Colonic mucosa (tissue), 4 donors: ENCODE data around the gene MUC5AC. TPM values are rescaled to one million over a fixed set of nuclear protein-coding genes. Genes with fewer than 3 reads are reported as not detected.

Source experiments
- DNase-seq: peaks from one replicate; pipeline ENCODE4 v3.0.0-alpha.2; 2020
- H3K27ac ChIP-seq: fragments of 200-600 bp; one replicate; pipeline ENCODE4 v1.8.0; 2021
- H3K27me3 ChIP-seq: fragments of 200-600 bp; one replicate; pipeline ENCODE4 v1.8.0; 2021
- H3K36me3 ChIP-seq: fragments of 200-600 bp; one replicate; pipeline ENCODE4 v1.8.0; 2021
- H3K4me1 ChIP-seq: fragments of 200-600 bp; one replicate; pipeline ENCODE4 v1.8.0; 2021; ENCODE audit warnings: mild to moderate bottlenecking
- H3K4me3 ChIP-seq: fragments of 200-600 bp; one replicate; pipeline ENCODE4 v1.8.0; 2021
- H3K9ac ChIP-seq, 2 donors: one replicate each; pipeline ENCODE4 v1.7.0; 2013; ENCODE audit warnings: control low read depth in 2 of 2, low read depth in 2 of 2, low read length in 2 of 2
- H3K9me3 ChIP-seq: fragments of 200-600 bp; one replicate; pipeline ENCODE4 v1.8.0; 2021
- intact Hi-C: fragments of 100-400 bp; cut with DNase I; formaldehyde crosslinking; loops from one replicate; pipeline ENCODE4 v1.14.1; 2022
- total RNA-seq, 2 donors: library from RNA; stranded (reverse); fragmentation: NEBNext Ultra II Directional in 1 of 2; extraction: Animal tissue kit (Norgen Biotek cat#: 25700) in 1 of 2; gene quantifications; one replicate each; pipeline ENCODE4 v1.2.1, GENCODE V29; 2021
- TF ChIP-seq, protein P1 (sequence below): fragments of 200-600 bp; IDR thresholded peaks from one replicate; pipeline ENCODE4 v1.8.0; 2022; ENCODE audit warnings: antibody characterized with exemption, mild to moderate bottlenecking
- donor health status: healthy.
- donor health status: DM: no; HTN: no; CAD: no.
- donor health status: DM: no; HTN: no; CAD: no.

The MUC5AC gene
- total RNA-seq, 2 donors from 2014 or later: 0.03 to 0.20 TPM

DNA sequence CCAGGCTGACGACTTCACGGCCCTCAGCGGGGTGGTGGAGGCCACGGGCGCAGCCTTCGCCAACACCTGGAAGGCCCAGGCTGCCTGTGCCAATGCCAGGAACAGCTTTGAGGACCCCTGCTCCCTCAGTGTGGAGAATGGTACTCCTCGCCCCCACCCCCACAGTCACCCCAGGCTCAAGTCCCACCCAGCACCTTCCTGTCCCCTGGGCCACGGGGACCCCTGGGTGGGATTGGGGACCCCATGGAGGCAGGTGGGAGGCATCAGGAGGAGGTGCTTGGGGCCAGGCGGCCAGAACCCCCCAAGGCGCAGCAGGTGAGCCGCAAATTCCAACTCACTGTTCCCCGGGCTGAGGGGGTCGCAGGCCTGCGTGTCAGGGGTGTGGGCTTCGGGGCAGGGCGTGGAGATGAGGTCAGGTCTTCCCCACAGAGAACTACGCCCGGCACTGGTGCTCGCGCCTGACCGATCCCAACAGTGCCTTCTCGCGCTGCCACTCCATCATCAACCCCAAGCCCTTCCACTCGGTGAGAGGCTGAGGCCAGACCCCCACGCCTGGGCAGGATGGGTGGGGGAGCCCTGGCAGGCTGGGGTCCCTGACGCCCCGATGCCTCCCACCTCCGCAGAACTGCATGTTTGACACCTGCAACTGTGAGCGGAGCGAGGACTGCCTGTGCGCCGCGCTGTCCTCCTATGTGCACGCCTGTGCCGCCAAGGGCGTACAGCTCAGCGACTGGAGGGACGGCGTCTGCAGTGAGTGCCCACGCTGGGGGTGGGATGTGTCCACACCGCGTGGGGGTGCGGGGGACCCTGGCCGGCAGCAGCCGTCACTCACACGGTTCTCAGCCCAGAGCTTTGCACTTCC lies 74.5 kb downstream of the MUC5AC start:
- Histone ChIP-seq H3K4me3 (no peak overlapping the region), H3K4me1 (peaks cover 15% of the 10 kb centered on the region), H3K27ac (no peak overlapping the region), H3K27me3 (no peaks in the 10 kb centered on the region), H3K9me3 (no peaks in the 10 kb centered on the region), H3K9ac (no peak overlapping the region), H3K36me3 (no peaks in the 10 kb centered on the region)
- TF ChIP-seq, protein P1, sequence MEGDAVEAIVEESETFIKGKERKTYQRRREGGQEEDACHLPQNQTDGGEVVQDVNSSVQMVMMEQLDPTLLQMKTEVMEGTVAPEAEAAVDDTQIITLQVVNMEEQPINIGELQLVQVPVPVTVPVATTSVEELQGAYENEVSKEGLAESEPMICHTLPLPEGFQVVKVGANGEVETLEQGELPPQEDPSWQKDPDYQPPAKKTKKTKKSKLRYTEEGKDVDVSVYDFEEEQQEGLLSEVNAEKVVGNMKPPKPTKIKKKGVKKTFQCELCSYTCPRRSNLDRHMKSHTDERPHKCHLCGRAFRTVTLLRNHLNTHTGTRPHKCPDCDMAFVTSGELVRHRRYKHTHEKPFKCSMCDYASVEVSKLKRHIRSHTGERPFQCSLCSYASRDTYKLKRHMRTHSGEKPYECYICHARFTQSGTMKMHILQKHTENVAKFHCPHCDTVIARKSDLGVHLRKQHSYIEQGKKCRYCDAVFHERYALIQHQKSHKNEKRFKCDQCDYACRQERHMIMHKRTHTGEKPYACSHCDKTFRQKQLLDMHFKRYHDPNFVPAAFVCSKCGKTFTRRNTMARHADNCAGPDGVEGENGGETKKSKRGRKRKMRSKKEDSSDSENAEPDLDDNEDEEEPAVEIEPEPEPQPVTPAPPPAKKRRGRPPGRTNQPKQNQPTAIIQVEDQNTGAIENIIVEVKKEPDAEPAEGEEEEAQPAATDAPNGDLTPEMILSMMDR: no peak
- intact Hi-C loops: no loop called here
- DNase-seq: peak; percentile 27

DNA sequence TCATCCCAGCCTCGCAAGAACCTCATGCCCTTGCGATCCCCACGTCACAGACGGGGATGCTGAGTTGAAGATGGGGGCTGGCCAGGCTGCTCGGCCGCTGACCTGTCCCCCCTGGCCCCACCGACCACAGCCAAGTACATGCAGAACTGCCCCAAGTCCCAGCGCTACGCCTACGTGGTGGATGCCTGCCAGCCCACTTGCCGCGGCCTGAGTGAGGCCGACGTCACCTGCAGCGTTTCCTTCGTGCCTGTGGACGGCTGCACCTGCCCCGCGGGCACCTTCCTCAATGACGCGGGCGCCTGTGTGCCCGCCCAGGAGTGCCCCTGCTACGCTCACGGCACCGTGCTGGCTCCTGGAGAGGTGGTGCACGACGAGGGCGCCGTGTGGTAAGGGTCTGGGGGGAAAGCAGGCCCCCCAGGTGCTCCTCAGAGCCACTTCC lies 75.1 kb downstream of the MUC5AC start:
- Histone ChIP-seq H3K4me1 (peaks cover 15% of the 10 kb centered on the region), H3K27me3 (no peaks in the 10 kb centered on the region), H3K36me3 (no peaks in the 10 kb centered on the region), H3K9ac (peak overlapping the region; percentile 49 to 56), H3K9me3 (no peaks in the 10 kb centered on the region), H3K4me3 (no peak overlapping the region), H3K27ac (peak overlapping the region; percentile 50)
- peak; percentile 59 for DNase-seq
- intact Hi-C loops: loop anchor here (1.0 kb wide), 1 partner anchor 30 kb away; no protein-coding TSS in a partner anchor
- TF ChIP-seq, protein P1: no peak

DNA sequence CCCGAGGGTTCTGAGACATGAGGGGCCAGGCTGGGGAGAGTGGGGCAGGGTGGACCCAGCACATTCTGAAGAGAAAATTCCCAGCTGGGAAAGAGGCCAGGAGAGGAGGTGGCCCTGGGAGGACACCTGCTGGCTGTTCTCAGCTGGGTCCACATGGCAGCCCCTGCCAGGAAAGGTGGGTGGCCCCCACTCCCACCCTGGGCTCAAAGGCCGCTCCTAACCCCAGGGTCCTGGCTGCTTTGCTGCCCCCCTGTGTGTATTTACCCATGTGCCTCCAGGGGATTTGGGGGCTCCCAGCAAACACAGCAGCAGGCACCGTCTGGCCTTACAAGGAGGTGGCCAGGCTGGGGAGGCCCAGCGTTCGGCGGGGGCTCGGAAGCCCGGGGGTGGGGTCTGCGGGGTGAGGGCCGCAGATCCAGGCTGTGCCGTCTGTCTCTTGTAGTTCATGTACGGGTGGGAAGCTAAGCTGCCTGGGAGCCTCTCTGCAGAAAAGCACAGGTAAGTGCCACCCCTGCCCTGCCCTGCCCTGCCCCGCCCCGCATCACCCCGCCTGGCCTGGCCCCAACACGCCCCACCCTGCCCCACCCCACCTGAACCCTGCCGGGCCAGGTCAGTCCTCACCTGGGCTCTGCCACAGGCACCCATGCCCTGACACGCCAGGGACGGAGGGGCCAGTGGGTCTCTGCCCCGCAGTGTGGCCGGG lies 75.7 kb downstream of the MUC5AC start:
- Histone ChIP-seq H3K4me3 (no peak overlapping the region), H3K36me3 (no peaks in the 10 kb centered on the region), H3K27ac (peak overlapping the region; percentile 50), H3K4me1 (peaks cover 15% of the 10 kb centered on the region), H3K9ac (peak overlapping the region; percentile 49 to 60), H3K27me3 (no peaks in the 10 kb centered on the region), H3K9me3 (no peaks in the 10 kb centered on the region)
- DNase-seq: peak; percentile 88
- intact Hi-C loops: loop anchor here (1.0 kb wide), 1 partner anchor 30 kb away; no protein-coding TSS in a partner anchor
- TF ChIP-seq, protein P1: peak; percentile 36

DNA sequence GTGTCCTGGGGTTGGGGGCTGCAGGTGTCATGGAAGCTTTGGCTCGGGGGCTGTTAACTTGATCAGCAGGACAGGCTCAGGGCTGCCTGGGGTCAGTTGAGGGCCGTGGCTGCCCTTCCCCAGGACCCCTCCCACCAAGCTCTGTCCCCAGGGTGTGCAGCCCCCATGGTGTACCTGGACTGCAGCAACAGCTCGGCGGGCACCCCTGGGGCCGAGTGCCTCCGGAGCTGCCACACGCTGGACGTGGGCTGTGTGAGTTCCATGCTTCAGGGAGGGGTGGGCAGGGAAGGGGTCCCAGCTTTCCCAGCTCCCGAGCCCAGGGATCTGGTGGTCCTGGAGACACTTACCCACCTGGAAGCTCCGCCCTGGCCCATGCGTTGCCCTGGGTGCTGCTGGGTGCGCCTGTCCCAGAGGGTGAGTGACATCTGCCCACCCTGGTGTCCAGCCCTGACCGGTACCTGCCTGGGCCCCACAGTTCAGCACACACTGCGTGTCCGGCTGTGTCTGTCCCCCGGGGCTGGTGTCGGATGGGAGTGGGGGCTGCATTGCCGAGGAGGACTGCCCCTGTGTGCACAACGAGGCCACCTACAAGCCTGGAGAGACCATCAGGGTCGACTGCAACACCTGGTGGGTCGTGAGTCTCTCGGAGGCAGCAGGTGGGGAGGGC lies 76.4 kb downstream of the MUC5AC start:
- Histone ChIP-seq H3K4me1 (peaks cover 15% of the 10 kb centered on the region), H3K9me3 (no peaks in the 10 kb centered on the region), H3K36me3 (no peaks in the 10 kb centered on the region), H3K9ac (no peak overlapping the region), H3K4me3 (no peak overlapping the region), H3K27me3 (no peaks in the 10 kb centered on the region), H3K27ac (no peak overlapping the region)
- intact Hi-C loops: no loop called here
- TF ChIP-seq, protein P1: no peak
- peak; percentile 23 for DNase-seq

DNA sequence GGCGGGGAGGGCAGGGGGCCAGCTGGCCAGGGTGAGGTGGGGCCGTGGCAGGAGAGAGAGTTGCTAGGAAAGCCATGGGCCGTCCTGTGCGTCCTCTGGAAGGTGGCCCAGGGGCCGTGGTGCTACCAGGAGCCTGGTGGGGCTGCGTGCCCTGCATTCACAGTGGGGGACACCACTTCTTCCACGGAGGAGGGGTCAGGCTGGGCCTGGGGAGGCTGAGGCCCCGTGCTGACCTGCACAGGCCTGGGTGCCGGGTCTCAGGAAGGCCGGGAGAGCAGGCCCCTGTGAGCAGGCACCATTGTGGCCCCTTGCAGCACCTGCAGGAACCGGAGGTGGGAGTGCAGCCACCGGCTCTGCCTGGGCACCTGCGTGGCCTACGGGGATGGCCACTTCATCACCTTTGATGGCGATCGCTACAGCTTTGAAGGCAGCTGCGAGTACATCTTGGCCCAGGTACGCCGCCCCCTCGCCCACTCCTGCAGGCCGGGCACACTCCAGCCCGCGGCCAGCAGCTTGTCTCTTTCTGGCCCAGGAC lies 77.1 kb downstream of the MUC5AC start:
- TF ChIP-seq, protein P1: no peak

More for the DNA sequence above, 77.1 kb downstream of the MUC5AC start:
- DNase-seq: peak; percentile 18
- H3K27ac ChIP-seq: no peak overlapping the region
- H3K9ac ChIP-seq: no peak overlapping the region
- intact Hi-C loops: no loop called here
- no peaks in the 10 kb centered on the region for H3K27me3 ChIP-seq
- H3K4me3 ChIP-seq: no peak overlapping the region
- H3K36me3 ChIP-seq: no peaks in the 10 kb centered on the region
- no peaks in the 10 kb centered on the region for H3K9me3 ChIP-seq
- peaks cover 15% of the 10 kb centered on the region for H3K4me1 ChIP-seq
